ENCODE results near the gene IQGAP3. TPM values are rescaled to one million over a fixed set of nuclear protein-coding genes. Genes with fewer than 3 reads are reported as not detected.

The IQGAP3 gene
- total RNA-seq, 1 experiment from 2014 or later, result 25.6 TPM

GRCh38 chr1:156508955-156509234, 63.5 kb downstream of the IQGAP3 start:
- ATAC-seq (no peak), DNase-seq (ENCODE audit: low read depth, low spot score) (no peak)
- ChIA-PET POLR2A (interaction anchor here (0.7 kb wide), 1 partner anchor 52 kb away, joined by 3 read pairs; no protein-coding TSS in a partner anchor), CTCF (no interaction called here)
- no peak overlapping the region for H3K27ac ChIP-seq (ENCODE audit: low read length)
- H3K4me3 ChIP-seq (ENCODE audit: low read depth in 2 of 2, low read length in 2 of 2), result no peak overlapping the region
- H3K9me3 ChIP-seq (ENCODE audit: control insufficient read depth, insufficient read depth, low read depth, low read length), result no peaks in the 10 kb centered on the region
- H3K4me1 ChIP-seq (ENCODE audit: control insufficient read depth, insufficient read depth, low read length), result peaks cover 10% of the 10 kb centered on the region
- no peaks in the 10 kb centered on the region for H3K36me3 ChIP-seq (ENCODE audit: control insufficient read depth, insufficient read depth, low read length)
- H3K27me3 ChIP-seq (ENCODE audit: control insufficient read depth, insufficient read depth, low read length), result no peaks in the 10 kb centered on the region
- in situ Hi-C loops (cut with HindIII; ENCODE audit: low pct_unique_long_range_greater_than_20kb, low sequenced_read_pairs), result no loop called here
- intact Hi-C loops (cut with micrococcal nuclease; ENCODE audit: unreplicated experiment), result no loop called here
- no peak for TF ChIP-seq POLR2AphosphoS5 (IDR thresholded peaks at IDR 0.05; ENCODE audit: low read depth, low read length)
- TF ChIP-seq REST (IDR thresholded peaks at IDR 0.05; ENCODE audit: insufficient read depth in 1 of 2, low read depth in 2 of 2, low read length in 1 of 2), result no peak
- TF ChIP-seq SIN3A (IDR thresholded peaks at IDR 0.05; ENCODE audit: borderline replicate concordance, insufficient read depth, low read depth, low read length), result no peak
- TF ChIP-seq TCF7L2 (IDR thresholded peaks at IDR 0.05; ENCODE audit: low read depth, low read length), result no peak
- no peak for TF ChIP-seq CTCF (IDR thresholded peaks at IDR 0.05)
- no TSS peak for BruUV-seq (replicated peaks)

- CTCF ChIA-PET, result no interaction called here
Measured at GRCh38 chr1:156508205-156508954, 64.0 kb downstream of the IQGAP3 start.

More at GRCh38 chr1:156508205-156508954, 64.0 kb downstream of the IQGAP3 start:
- TF ChIP-seq SIN3A (IDR thresholded peaks at IDR 0.05; ENCODE audit: borderline replicate concordance, insufficient read depth, low read depth, low read length), result no peak
- TF ChIP-seq CTCF (IDR thresholded peaks at IDR 0.05), result no peak
- TF ChIP-seq POLR2AphosphoS5 (IDR thresholded peaks at IDR 0.05; ENCODE audit: low read depth, low read length), result no peak
- no peak for TF ChIP-seq REST (IDR thresholded peaks at IDR 0.05; ENCODE audit: insufficient read depth in 1 of 2, low read depth in 2 of 2, low read length in 1 of 2)
- TF ChIP-seq TCF7L2 (IDR thresholded peaks at IDR 0.05; ENCODE audit: low read depth, low read length), result no peak
- peaks cover 15% of the 10 kb centered on the region for H3K4me1 ChIP-seq (ENCODE audit: control insufficient read depth, insufficient read depth, low read length)
- DNase-seq (ENCODE audit: low read depth, low spot score) (no peak), ATAC-seq (no peak)
- POLR2A ChIA-PET, result interaction anchor here (0.7 kb wide), 1 partner anchor 51 kb away, joined by 3 read pairs; no protein-coding TSS in a partner anchor
- no peaks in the 10 kb centered on the region for H3K9me3 ChIP-seq (ENCODE audit: control insufficient read depth, insufficient read depth, low read depth, low read length)
- in situ Hi-C loops (cut with HindIII; ENCODE audit: low pct_unique_long_range_greater_than_20kb, low sequenced_read_pairs) (no loop called here), intact Hi-C loops (cut with micrococcal nuclease; ENCODE audit: unreplicated experiment) (no loop called here)
- no peaks in the 10 kb centered on the region for H3K36me3 ChIP-seq (ENCODE audit: control insufficient read depth, insufficient read depth, low read length)
- no peak overlapping the region for H3K27ac ChIP-seq (ENCODE audit: low read length)
- H3K27me3 ChIP-seq (ENCODE audit: control insufficient read depth, insufficient read depth, low read length), result no peaks in the 10 kb centered on the region
- H3K4me3 ChIP-seq (ENCODE audit: low read depth in 2 of 2, low read length in 2 of 2), result no peak overlapping the region
- no TSS peak for BruUV-seq (replicated peaks)
